SK-N-SH (cell line): Measurements from ENCODE around the gene CHIC2.

ENCODE experiments used
- TF ChIP-seq, protein P1 (sequence below): fragments of 200-600 bp; sonication (generic); IDR thresholded peaks from 2 replicates; pipeline ENCODE4 v1.6.1; 2017; ENCODE audit warnings: antibody characterized with exemption, mild to moderate bottlenecking, moderate library complexity
- TF ChIP-seq, protein P2 (sequence below): fragments of 150-350 bp; IDR thresholded peaks from 2 replicates; pipeline ENCODE4 v1.6.1; 2016; ENCODE audit warnings: mild to moderate bottlenecking, low read depth, low read length

DNA sequence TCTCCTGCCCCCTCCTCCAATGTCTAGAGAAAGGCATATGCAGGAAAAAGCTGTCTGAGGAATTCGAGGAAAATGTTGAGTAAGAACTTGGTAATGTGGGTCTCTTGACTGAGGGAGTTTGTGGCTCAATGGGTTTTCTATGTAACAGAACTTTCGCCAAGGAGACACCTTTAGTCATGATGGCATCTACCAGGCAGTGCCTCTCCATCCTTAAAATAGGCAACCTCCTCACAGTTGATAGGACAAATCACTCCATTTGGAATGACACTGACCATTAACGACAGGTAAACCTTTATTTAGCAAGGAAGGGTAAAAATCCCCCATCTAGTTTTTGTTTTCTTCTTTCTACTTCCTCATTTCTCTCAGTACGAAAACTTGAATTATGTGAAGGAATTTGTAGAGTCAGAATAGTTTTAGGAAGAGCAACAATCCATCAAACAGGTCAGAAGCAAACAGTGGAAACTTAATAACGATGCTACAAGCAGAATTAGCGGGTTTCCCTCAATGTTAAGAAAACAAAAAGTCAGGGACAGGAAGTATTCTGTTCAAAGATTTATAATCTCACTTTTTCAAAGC lies 38.2 kb upstream of the CHIC2 start:
- TF ChIP-seq, protein P1, sequence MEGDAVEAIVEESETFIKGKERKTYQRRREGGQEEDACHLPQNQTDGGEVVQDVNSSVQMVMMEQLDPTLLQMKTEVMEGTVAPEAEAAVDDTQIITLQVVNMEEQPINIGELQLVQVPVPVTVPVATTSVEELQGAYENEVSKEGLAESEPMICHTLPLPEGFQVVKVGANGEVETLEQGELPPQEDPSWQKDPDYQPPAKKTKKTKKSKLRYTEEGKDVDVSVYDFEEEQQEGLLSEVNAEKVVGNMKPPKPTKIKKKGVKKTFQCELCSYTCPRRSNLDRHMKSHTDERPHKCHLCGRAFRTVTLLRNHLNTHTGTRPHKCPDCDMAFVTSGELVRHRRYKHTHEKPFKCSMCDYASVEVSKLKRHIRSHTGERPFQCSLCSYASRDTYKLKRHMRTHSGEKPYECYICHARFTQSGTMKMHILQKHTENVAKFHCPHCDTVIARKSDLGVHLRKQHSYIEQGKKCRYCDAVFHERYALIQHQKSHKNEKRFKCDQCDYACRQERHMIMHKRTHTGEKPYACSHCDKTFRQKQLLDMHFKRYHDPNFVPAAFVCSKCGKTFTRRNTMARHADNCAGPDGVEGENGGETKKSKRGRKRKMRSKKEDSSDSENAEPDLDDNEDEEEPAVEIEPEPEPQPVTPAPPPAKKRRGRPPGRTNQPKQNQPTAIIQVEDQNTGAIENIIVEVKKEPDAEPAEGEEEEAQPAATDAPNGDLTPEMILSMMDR: no peak
- TF ChIP-seq, protein P2, sequence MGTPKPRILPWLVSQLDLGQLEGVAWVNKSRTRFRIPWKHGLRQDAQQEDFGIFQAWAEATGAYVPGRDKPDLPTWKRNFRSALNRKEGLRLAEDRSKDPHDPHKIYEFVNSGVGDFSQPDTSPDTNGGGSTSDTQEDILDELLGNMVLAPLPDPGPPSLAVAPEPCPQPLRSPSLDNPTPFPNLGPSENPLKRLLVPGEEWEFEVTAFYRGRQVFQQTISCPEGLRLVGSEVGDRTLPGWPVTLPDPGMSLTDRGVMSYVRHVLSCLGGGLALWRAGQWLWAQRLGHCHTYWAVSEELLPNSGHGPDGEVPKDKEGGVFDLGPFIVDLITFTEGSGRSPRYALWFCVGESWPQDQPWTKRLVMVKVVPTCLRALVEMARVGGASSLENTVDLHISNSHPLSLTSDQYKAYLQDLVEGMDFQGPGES: no peak
